Ovary (tissue), 9 donors: ENCODE measurements around the gene CPA5. TPM values are rescaled to one million over a fixed set of nuclear protein-coding genes. Genes with fewer than 3 reads are reported as not detected.

Experiments
- DNase-seq, 5 donors: peaks; one replicate each; pipeline ENCODE4 v3.0.0-alpha.2; 2019 to 2020
- H3K27ac ChIP-seq, 2 donors: fragments of 200-600 bp; one replicate each; pipeline versions ENCODE4 v1.5.1 to v1.8.0; 2019 to 2022
- H3K27me3 ChIP-seq: fragments of 200-600 bp; one replicate; pipeline ENCODE4 v1.8.0; 2022
- H3K36me3 ChIP-seq: fragments of 200-600 bp; sonication (generic); one replicate; pipeline ENCODE4 v1.5.1; 2019
- H3K4me1 ChIP-seq: one replicate; pipeline ENCODE4 v1.8.1; 2013; ENCODE audit warnings: mild to moderate bottlenecking, moderate library complexity; ENCODE audit not compliant: insufficient read depth
- H3K4me3 ChIP-seq: fragments of 200-600 bp; sonication (generic); one replicate; pipeline ENCODE4 v1.5.1; 2017
- H3K9me3 ChIP-seq, 2 donors: fragments of 200-600 bp in 1 of 2; sonication (generic) in 1 of 2; one replicate each; pipeline versions ENCODE4 v1.5.1 to v1.8.1; 2013 to 2019; ENCODE audit warnings: mild to moderate bottlenecking in 1 of 2, moderate library complexity in 1 of 2
- EP300 ChIP-seq: sonication (generic); formaldehyde crosslinking; IDR thresholded peaks from one replicate; pipeline ENCODE4 v1.6.1; 2017; ENCODE audit warnings: antibody characterized with exemption
- POLR2A ChIP-seq: fragments of 450-650 bp; IDR thresholded peaks from one replicate; pipeline ENCODE4 v1.6.1; 2017; ENCODE audit warnings: antibody characterized with exemption, mild to moderate bottlenecking, moderate library complexity
- WGBS, 3 donors: extraction: QIAGEN DNeasy Blood & Tissue Kit in 1 of 3; methylation state at CpG; one replicate each; pipeline versions ENCODE4 v1.1.5 to v1.1.7; 2013 to 2017; 5-methylcytosine and 5-hydroxymethylcytosine counted together
- intact Hi-C, 4 donors: fragments of 100-400 bp; cut with DNase I; formaldehyde crosslinking; loops; one replicate each; pipeline versions ENCODE4 v1.11.0 to v1.15.1; 2022 to 2023
- polyA plus RNA-seq, 2 donors: library from polyadenylated mRNA; stranded (reverse); fragments of 200-250 nt in 1 of 2; fragments of 350-450 nt in 1 of 2; fragmentation: Illumina TruSeq in 1 of 2; extraction: RNeasy Lipid Tissue Mini Kit (QIAGEN cat#74804) in 1 of 2; gene quantifications; one replicate each; pipeline ENCODE4 v1.2.3, GENCODE V29; 2013 to 2014
- total RNA-seq, 7 donors: library from RNA; depleted of rRNA in 2 of 7; stranded (reverse); fragments of >200 nt in 2 of 7; fragmentation: NEBNext Ultra II Directional in 3 of 7; extraction: Animal tissue kit (Norgen Biotek cat#: 25700) in 3 of 7; gene quantifications; one replicate each; pipeline versions ENCODE4 v1.1.0 to v1.2.4, GENCODE V29; 2016 to 2023
- TF ChIP-seq, protein P1 (sequence below), 3 donors: fragments of 450-650 bp in 2 of 3; fragments of 200-600 bp in 1 of 3; IDR thresholded peaks; one replicate each; pipeline versions ENCODE4 v1.5.1 to v1.8.0; 2016 to 2022; ENCODE audit warnings: antibody characterized with exemption in 3 of 3, mild to moderate bottlenecking in 1 of 3
- donor health status: DM: no; HTN: no; CAD: no; lungs with moderate emphysema.
- donor health status: DM: no; HTN: no; CAD: no.
- donor health status: Bipolar disorder and iron deficiency.
- donor health status: DM: yes; HTN: yes; CAD: no.
- donor health status: DM: no; HTN: no; CAD: no.
- donor health status: DM: yes; HTN: yes; CAD: no.

The CPA5 gene
- total and polyA plus RNA-seq, 9 donors, result not detected

DNA sequence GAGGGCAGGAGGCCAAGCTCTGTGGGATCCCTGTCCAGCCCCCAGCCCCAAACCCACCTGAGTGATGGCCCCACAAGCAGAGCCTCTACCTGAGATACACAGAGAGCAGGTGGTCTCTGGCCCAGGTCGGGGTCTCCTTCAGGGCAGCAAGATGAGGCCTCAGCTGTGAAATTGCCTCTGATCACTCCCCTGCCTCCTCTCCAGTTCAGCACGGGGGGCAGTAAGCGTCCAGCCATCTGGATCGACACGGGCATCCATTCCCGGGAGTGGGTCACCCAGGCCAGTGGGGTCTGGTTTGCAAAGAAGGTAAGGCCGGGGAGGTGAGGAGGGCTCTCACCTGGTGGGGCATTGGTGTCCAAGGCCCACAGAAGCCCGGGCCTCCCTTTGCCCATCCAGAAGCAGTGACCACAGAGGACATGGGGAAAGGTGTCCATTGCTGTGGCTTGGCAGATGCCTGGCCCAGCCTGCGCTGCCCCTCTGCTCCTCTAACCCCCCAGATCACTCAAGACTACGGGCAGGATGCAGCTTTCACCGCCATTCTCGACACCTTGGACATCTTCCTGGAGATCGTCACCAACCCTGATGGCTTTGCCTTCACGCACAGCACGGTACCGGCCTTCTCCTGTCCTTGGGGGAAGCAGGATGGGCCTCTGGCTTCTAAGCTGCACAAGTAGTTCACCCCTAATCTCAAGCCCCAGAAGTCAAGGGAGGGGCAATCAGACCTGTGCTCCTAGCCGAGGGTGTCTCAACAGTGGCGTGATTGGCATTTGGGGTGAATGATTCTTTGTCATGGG lies 38.8 kb downstream of the CPA5 start:
- peaks cover 8% of the 10 kb centered on the region for H3K4me1 ChIP-seq
- DNase-seq, result no peak
- H3K4me3 ChIP-seq, result no peak overlapping the region
- no peaks in the 10 kb centered on the region for H3K36me3 ChIP-seq
- TF ChIP-seq, protein P1, sequence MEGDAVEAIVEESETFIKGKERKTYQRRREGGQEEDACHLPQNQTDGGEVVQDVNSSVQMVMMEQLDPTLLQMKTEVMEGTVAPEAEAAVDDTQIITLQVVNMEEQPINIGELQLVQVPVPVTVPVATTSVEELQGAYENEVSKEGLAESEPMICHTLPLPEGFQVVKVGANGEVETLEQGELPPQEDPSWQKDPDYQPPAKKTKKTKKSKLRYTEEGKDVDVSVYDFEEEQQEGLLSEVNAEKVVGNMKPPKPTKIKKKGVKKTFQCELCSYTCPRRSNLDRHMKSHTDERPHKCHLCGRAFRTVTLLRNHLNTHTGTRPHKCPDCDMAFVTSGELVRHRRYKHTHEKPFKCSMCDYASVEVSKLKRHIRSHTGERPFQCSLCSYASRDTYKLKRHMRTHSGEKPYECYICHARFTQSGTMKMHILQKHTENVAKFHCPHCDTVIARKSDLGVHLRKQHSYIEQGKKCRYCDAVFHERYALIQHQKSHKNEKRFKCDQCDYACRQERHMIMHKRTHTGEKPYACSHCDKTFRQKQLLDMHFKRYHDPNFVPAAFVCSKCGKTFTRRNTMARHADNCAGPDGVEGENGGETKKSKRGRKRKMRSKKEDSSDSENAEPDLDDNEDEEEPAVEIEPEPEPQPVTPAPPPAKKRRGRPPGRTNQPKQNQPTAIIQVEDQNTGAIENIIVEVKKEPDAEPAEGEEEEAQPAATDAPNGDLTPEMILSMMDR (IDR thresholded peaks at IDR 0.05), result no peak
- TF ChIP-seq POLR2A, result no peak
- TF ChIP-seq EP300, result no peak
- intact Hi-C loops, result no loop called here
- H3K9me3 ChIP-seq, result no peaks in the 10 kb centered on the region
- no peak overlapping the region for H3K27ac ChIP-seq
- no peaks in the 10 kb centered on the region for H3K27me3 ChIP-seq
- WGBS, 3 donors, result 94 to 97% (median 96%) methylated on average over 18 of the region's 18 CpGs

DNA sequence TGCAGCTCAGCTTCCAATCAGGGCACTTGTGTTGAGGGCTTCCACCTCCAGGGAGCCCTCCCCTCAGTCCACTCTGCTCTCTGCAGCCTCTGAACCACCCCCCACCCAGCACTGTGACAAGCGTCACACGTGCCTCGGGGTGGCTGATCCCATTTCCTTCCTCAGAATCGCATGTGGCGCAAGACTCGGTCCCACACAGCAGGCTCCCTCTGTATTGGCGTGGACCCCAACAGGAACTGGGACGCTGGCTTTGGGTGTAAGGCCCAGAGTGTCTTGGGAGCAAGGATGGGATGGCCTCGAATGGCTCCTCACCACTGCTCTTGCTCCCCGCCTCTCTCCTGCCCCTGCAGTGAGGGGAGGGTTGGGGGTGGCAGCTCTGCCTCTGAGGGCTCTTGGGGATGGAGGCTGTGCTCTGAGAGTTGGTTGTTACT lies 39.8 kb downstream of the CPA5 start:
- H3K36me3 ChIP-seq, result no peaks in the 10 kb centered on the region
- no peak overlapping the region for H3K27ac ChIP-seq
- whole genome bisulfite sequencing, 3 donors, result 88 to 95% (median 93%) methylated on average over 10 of the region's 10 CpGs
- no peaks in the 10 kb centered on the region for H3K9me3 ChIP-seq
- H3K27me3 ChIP-seq, result no peaks in the 10 kb centered on the region
- no peak for DNase-seq
- peaks cover 8% of the 10 kb centered on the region for H3K4me1 ChIP-seq
- H3K4me3 ChIP-seq, result no peak overlapping the region
- intact Hi-C loops, result no loop called here
- no peak for TF ChIP-seq POLR2A
- TF ChIP-seq, protein P1 (IDR thresholded peaks at IDR 0.05), result no peak
- TF ChIP-seq EP300, result no peak

DNA sequence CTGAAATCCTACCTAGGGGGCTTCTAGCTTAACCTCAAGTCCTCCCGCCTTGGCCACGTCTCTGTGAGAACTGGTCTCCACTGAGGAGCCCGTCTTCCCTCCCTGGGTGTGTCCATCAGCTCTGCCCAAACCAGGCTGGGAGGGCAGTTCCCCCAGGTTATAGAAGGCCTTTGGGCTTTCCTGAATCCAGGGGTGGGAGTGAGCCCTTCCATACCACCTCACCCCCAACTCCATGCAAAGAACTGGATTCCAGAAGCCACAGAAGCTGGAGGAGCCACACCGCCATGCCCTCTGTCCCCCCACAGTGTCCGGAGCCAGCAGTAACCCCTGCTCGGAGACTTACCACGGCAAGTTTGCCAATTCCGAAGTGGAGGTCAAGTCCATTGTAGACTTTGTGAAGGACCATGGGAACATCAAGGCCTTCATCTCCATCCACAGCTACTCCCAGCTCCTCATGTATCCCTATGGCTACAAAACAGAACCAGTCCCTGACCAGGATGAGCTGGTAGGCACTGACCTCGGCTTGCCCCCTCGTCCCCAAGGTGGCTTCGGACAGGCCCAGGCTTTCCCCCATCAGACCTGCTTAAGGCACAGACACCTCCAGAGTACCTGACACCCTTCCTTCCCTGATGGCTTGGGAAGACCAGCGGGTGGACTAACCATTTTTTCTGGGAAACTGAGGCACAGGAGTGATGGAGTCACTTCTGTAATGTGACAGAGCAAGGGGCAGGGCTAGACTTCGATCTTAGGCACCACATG lies 40.4 kb downstream of the CPA5 start:
- Histone ChIP-seq H3K36me3 (no peaks in the 10 kb centered on the region), H3K4me3 (no peak overlapping the region), H3K27me3 (no peaks in the 10 kb centered on the region), H3K4me1 (peaks cover 5% of the 10 kb centered on the region), H3K9me3 (no peaks in the 10 kb centered on the region), H3K27ac (no peak overlapping the region)
- 97 to 98% (median 97%) methylated on average over 13 of the region's 13 CpGs for WGBS, 3 donors
- no peak for TF ChIP-seq POLR2A
- TF ChIP-seq, protein P1 (IDR thresholded peaks at IDR 0.05), result no peak
- no peak for TF ChIP-seq EP300
- intact Hi-C loops, result no loop called here
- no peak for DNase-seq

DNA sequence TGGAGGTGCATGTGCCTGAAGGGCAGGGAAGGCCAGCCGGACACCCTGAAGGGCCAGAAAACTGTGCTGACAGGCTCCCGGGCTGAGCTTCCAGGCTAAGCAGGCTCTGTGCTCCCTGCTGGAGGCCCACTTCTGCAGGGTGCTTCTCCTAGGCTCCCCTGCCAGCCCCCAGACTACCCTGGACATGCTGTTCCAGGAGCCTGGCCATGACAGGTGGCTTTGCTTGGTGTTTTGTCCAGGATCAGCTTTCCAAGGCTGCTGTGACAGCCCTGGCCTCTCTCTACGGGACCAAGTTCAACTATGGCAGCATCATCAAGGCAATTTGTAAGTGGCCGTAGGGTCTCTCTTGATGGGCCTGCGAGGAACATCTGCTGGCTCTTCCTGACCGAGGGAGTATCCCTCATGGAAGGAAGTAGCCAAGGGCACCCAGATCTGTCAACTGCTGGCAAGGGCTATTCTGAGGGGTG lies 41.0 kb downstream of the CPA5 start:
- no peaks in the 10 kb centered on the region for H3K27me3 ChIP-seq
- 85 to 96% (median 95%) methylated on average over 6 of the region's 6 CpGs for WGBS, 3 donors
- H3K4me3 ChIP-seq, result no peak overlapping the region
- H3K4me1 ChIP-seq, result no peaks in the 10 kb centered on the region
- no peak overlapping the region for H3K27ac ChIP-seq
- no peaks in the 10 kb centered on the region for H3K9me3 ChIP-seq
- DNase-seq, result no peak
- intact Hi-C loops, result no loop called here
- no peaks in the 10 kb centered on the region for H3K36me3 ChIP-seq
- TF ChIP-seq POLR2A, result no peak
- TF ChIP-seq, protein P1 (IDR thresholded peaks at IDR 0.05), result no peak
- no peak for TF ChIP-seq EP300
